Mucosa of stomach (tissue), 1 donor: Measurements from ENCODE around the gene CDH5.

Source experiments
- H3K27me3 ChIP-seq: one replicate; pipeline ENCODE4 v1.7.0; 2013; ENCODE audit warnings: mild to moderate bottlenecking, low read length; ENCODE audit not compliant: control insufficient read depth, insufficient read depth
- H3K36me3 ChIP-seq: one replicate; pipeline ENCODE4 v1.7.0; 2013; ENCODE audit warnings: low read length; ENCODE audit not compliant: control insufficient read depth, insufficient read depth
- H3K4me1 ChIP-seq: one replicate; pipeline ENCODE4 v1.7.0; 2013; ENCODE audit warnings: mild to moderate bottlenecking, low read length; ENCODE audit not compliant: control insufficient read depth, insufficient read depth
- H3K4me3 ChIP-seq: one replicate; pipeline ENCODE4 v1.7.0; 2013; ENCODE audit warnings: low read length
- H3K9ac ChIP-seq: one replicate; pipeline ENCODE4 v1.7.0; 2013; ENCODE audit warnings: mild to moderate bottlenecking, low read length, moderate library complexity
- H3K9me3 ChIP-seq: one replicate; pipeline ENCODE4 v1.7.0; 2013; ENCODE audit warnings: mild to moderate bottlenecking, low read length, moderate library complexity; ENCODE audit not compliant: control insufficient read depth
- donor health status: Pancreatic carcinoma.

Gene CDH5

GRCh38 chr16:66390346-66391108, 24.0 kb downstream of the CDH5 start:
- Histone ChIP-seq H3K9me3 (no peaks in the 10 kb centered on the region), H3K27me3 (no peaks in the 10 kb centered on the region), H3K4me1 (no peaks in the 10 kb centered on the region), H3K9ac (no peak overlapping the region), H3K36me3 (no peaks in the 10 kb centered on the region), H3K4me3 (no peak overlapping the region)

GRCh38 chr16:66391726-66392670, 25.5 kb downstream of the CDH5 start:
- Histone ChIP-seq H3K36me3 (no peaks in the 10 kb centered on the region), H3K4me3 (no peak overlapping the region), H3K9ac (no peak overlapping the region), H3K9me3 (no peaks in the 10 kb centered on the region), H3K27me3 (no peaks in the 10 kb centered on the region), H3K4me1 (no peaks in the 10 kb centered on the region)

- H3K9ac ChIP-seq, result no peak overlapping the region
- H3K4me1 ChIP-seq, result no peaks in the 10 kb centered on the region
- H3K36me3 ChIP-seq, result no peaks in the 10 kb centered on the region
- H3K4me3 ChIP-seq, result no peak overlapping the region
- H3K27me3 ChIP-seq, result no peaks in the 10 kb centered on the region
- H3K9me3 ChIP-seq, result no peaks in the 10 kb centered on the region
Observed at GRCh38 chr16:66395806-66396555, 29.5 kb downstream of the CDH5 start.

DNA sequence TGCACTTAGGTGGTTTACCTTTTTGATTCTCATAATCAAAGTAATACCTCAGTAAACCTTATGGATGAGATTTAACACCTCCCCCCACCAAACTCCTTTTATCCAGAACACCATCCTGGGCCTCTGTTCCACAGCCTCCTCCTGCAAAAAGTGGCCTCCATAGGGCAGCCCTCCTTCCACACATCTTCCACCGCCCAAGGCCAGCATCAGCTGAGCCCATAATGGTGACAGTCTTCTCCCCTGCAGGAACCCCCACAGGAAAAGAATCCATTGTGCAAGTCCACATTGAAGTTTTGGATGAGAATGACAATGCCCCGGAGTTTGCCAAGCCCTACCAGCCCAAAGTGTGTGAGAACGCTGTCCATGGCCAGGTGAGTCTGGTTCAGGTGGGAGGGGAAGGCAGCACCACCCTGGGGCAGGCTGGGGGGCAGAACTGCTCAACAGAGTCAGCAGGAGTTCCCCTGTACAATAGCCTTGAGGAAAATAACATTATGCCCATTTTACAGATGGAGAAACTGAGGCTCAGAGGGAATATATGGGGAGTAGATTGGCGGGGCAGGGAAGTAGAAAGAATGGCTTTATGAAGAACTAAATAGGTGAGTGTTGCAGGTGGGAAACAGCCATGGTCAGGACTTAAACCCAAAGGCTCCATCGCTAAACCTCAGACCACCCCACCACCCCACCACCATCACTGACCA, 31.4 kb downstream of the CDH5 start:
- H3K36me3 ChIP-seq, result no peaks in the 10 kb centered on the region

DNA sequence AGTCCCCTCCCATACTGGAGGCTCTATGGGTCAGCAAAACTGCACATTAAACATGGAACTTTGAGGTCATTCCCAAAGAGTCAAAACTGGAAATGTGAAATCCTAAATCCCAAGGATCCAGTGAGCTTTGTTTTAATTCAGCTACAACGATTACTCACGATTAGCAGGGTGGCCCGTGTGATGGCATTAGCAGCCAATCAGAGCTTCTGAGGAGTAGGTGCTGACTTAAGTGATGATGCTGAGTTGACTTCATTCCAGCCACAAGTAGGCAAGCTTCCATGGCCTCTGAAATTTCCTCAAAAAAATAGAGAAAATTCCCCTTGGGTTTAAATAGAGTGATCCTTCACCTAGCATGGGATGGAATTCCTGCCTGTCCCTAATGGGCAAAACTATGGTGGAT, 32.5 kb downstream of the CDH5 start:
- no peak overlapping the region for H3K9ac ChIP-seq
- no peak overlapping the region for H3K4me3 ChIP-seq
- H3K27me3 ChIP-seq, result peaks cover under 1% of the 10 kb centered on the region
- H3K9me3 ChIP-seq, result no peaks in the 10 kb centered on the region
- no peaks in the 10 kb centered on the region for H3K36me3 ChIP-seq
- no peaks in the 10 kb centered on the region for H3K4me1 ChIP-seq

More for the DNA sequence above, 31.4 kb downstream of the CDH5 start:
- Histone ChIP-seq H3K27me3 (no peaks in the 10 kb centered on the region), H3K4me1 (no peaks in the 10 kb centered on the region), H3K9me3 (no peaks in the 10 kb centered on the region), H3K4me3 (no peak overlapping the region), H3K9ac (no peak overlapping the region)

DNA sequence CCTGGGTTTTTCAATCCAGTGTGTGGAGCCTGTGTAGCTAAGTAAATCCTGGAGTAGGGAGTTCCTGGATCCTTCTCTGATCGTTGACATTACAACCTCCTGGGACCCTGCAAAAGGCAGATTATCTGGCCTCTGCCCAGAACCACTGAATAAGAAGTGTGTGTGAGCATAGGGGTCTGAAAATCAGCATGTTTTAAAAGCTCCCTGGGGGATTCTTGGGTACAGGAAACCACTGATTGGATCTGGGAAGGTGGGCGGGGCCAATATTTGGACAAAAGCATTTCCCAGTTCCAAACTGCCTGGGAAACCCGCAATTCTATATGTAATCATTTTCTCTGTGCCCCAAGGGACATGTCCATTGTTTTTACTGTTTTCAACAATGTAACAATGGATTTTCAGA, 33.4 kb downstream of the CDH5 start:
- no peaks in the 10 kb centered on the region for H3K36me3 ChIP-seq
- H3K27me3 ChIP-seq, result peaks cover 3% of the 10 kb centered on the region
- no peaks in the 10 kb centered on the region for H3K9me3 ChIP-seq
- H3K4me3 ChIP-seq, result no peak overlapping the region
- no peak overlapping the region for H3K9ac ChIP-seq
- no peaks in the 10 kb centered on the region for H3K4me1 ChIP-seq

DNA sequence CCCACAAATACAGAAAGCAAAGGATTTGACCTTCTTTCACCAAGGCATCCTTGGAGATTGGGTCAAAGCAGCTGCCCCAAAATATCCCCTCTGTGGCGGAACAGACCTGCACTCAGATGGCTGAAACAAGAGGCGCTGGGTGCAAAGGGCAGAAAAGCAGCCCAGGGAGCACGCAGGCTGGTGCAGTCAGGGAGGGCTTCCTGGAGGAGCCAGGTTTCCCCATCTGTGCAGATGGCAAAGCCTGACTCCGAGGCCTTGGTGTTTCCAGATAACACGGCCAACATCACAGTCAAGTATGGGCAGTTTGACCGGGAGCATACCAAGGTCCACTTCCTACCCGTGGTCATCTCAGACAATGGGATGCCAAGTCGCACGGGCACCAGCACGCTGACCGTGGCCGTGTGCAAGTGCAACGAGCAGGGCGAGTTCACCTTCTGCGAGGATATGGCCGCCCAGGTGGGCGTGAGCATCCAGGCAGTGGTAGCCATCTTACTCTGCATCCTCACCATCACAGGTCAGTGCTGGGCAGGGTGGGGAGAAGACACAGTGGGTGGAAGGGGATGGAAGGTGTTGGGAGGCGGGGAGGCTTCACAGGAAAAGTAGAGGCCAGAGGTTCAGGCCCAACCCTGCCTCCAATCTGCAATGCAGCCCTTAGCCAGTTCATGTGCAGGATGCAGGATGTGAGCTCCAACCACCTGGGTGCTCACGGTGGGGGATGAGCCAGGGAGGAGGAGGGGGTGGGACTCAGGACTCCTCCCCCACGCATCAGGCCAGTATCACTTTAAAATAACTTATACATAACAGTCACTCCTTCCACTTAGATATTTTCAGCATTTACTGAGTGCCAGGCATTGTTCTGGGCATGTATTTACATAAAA, 34.3 kb downstream of the CDH5 start:
- no peak overlapping the region for H3K9ac ChIP-seq
- no peaks in the 10 kb centered on the region for H3K4me1 ChIP-seq
- H3K4me3 ChIP-seq, result no peak overlapping the region
- H3K9me3 ChIP-seq, result no peaks in the 10 kb centered on the region
- no peaks in the 10 kb centered on the region for H3K36me3 ChIP-seq
- peaks cover 5% of the 10 kb centered on the region for H3K27me3 ChIP-seq

DNA sequence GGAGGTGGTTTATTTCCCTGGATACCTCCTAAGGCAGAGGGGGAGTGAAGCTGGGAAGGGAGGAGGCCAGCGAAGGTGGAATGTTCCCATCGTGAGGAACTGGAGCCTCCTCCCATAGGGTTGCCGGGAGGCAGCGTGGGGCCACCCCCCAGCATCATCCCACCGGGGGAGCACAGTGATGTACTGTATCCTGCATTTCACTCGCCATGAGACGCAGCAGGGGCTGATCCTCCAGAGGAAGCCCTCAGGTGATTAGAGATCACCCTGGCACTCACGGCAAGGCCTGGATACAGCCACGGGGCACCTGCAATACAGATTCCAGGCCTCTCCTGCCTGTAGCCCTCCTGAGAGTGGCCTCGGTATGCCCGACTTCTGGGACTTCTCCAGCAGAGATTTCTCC, 35.1 kb downstream of the CDH5 start:
- Histone ChIP-seq H3K9me3 (no peaks in the 10 kb centered on the region), H3K4me3 (no peak overlapping the region), H3K4me1 (no peaks in the 10 kb centered on the region), H3K36me3 (no peaks in the 10 kb centered on the region), H3K27me3 (peaks cover 8% of the 10 kb centered on the region), H3K9ac (no peak overlapping the region)

DNA sequence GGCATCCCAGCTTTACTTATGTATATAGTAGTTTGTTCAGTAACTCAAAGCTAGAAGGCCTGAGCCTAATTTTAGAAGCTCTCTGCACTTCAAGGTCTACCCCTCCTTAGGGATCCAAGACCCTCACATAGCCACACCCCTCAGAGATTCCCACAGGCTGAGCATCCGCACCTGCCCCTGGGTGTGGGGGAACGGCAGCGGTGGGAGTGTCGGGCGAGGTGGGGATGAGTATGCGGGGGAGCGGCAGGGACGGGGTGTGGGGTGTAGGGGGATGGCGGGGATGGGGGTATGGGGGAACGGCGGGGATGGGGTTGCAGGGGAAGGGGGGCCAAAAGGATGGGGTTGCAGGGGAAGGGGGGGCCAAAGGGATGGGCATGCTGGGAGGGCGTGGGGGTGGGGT, 35.7 kb downstream of the CDH5 start:
- no peak overlapping the region for H3K9ac ChIP-seq
- H3K4me1 ChIP-seq, result no peaks in the 10 kb centered on the region
- H3K4me3 ChIP-seq, result no peak overlapping the region
- peaks cover 8% of the 10 kb centered on the region for H3K27me3 ChIP-seq
- H3K36me3 ChIP-seq, result no peaks in the 10 kb centered on the region
- H3K9me3 ChIP-seq, result no peaks in the 10 kb centered on the region

GRCh38 chr16:66402591-66403230, 36.2 kb downstream of the CDH5 start:
- no peaks in the 10 kb centered on the region for H3K36me3 ChIP-seq
- no peak overlapping the region for H3K9ac ChIP-seq
- H3K27me3 ChIP-seq, result peaks cover 8% of the 10 kb centered on the region
- no peak overlapping the region for H3K4me3 ChIP-seq
- H3K9me3 ChIP-seq, result no peaks in the 10 kb centered on the region
- no peaks in the 10 kb centered on the region for H3K4me1 ChIP-seq
